DND-41 (cell line): Measurements from ENCODE around the gene TSNAX.

Experiments used
- ATAC-seq: fragments of 200-7000 bp; cut with Tn5 transposase; 3 replicates; pipeline ENCODE4 v1.9.1; 2021; ENCODE audit warnings: low read depth; ENCODE audit not compliant: insufficient read depth
- DNase-seq: peaks from one replicate; pipeline ENCODE4 v3.0.0-alpha.2; 2020
- H2AFZ ChIP-seq: 2 replicates; pipeline ENCODE4 v1.6.0; 2012; ENCODE audit warnings: low read depth, low read length
- H3K27ac ChIP-seq: 2 replicates; pipeline ENCODE4 v1.5.1; 2012; ENCODE audit warnings: low read length, inconsistent platforms
- H3K27me3 ChIP-seq: fragments of 200-600 bp; sonication (generic); 2 replicates; pipeline ENCODE4 v1.6.0; 2012; ENCODE audit warnings: low read length, mild to moderate bottlenecking, inconsistent platforms; ENCODE audit not compliant: insufficient read depth, poor library complexity
- H3K36me3 ChIP-seq: 2 replicates; pipeline ENCODE4 v1.5.1; 2012; ENCODE audit warnings: low read length, inconsistent platforms; ENCODE audit not compliant: insufficient read depth
- H3K4me1 ChIP-seq: 2 replicates; pipeline ENCODE4 v1.5.1; 2012; ENCODE audit warnings: mild to moderate bottlenecking, low read length; ENCODE audit not compliant: insufficient read depth
- H3K4me2 ChIP-seq: 2 replicates; pipeline ENCODE4 v1.6.0; 2012; ENCODE audit warnings: mild to moderate bottlenecking, moderate library complexity, low read length, inconsistent platforms; ENCODE audit not compliant: insufficient read depth
- H3K4me3 ChIP-seq, 2 experiments: fragments of 200-600 bp in 1 of 2; shearing (Covaris generic) in 1 of 2; 2 replicates each; pipeline ENCODE4 v1.5.1; 2012 to 2016; ENCODE audit warnings: inconsistent platforms in 2 of 2, low read length in 2 of 2, mild to moderate bottlenecking in 2 of 2, low read depth in 1 of 2, moderate library complexity in 1 of 2
- H3K79me2 ChIP-seq: 2 replicates; pipeline ENCODE4 v1.6.0; 2012; ENCODE audit warnings: low read length, inconsistent platforms; ENCODE audit not compliant: insufficient read depth
- H3K9ac ChIP-seq: 2 replicates; pipeline ENCODE4 v1.6.0; 2012; ENCODE audit warnings: low read depth, mild to moderate bottlenecking, inconsistent platforms, low read length, moderate library complexity
- H3K9me3 ChIP-seq: 2 replicates; pipeline ENCODE4 v1.5.1; 2012; ENCODE audit warnings: low read length, moderate library complexity, mild to moderate bottlenecking, inconsistent platforms; ENCODE audit not compliant: insufficient read depth, severe bottlenecking
- H4K20me1 ChIP-seq: 2 replicates; pipeline ENCODE4 v1.6.0; 2012; ENCODE audit warnings: low read length; ENCODE audit not compliant: insufficient read depth
- CTCF ChIP-seq: IDR thresholded peaks from 2 replicates; pipeline ENCODE4 v1.5.1; 2012; ENCODE audit warnings: borderline replicate concordance, low read length, moderate library complexity, mild to moderate bottlenecking; ENCODE audit not compliant: poor library complexity, severe bottlenecking; ENCODE audit errors: extremely low read depth
- EZH2 ChIP-seq: IDR thresholded peaks from 3 replicates; pipeline ENCODE4 v1.6.1; 2012; ENCODE audit warnings: borderline replicate concordance, low read depth, mild to moderate bottlenecking, moderate library complexity, low read length, inconsistent platforms; ENCODE audit not compliant: severe bottlenecking

The TSNAX gene

GRCh38 chr1:231487910-231488309, 40.6 kb upstream of the TSNAX start:
- no peak for ATAC-seq
- H3K79me2 ChIP-seq: no peaks in the 10 kb centered on the region
- H3K27ac ChIP-seq: no peak overlapping the region
- DNase-seq: no peak
- no peak overlapping the region for H3K4me3 ChIP-seq
- no peaks in the 10 kb centered on the region for H4K20me1 ChIP-seq
- H3K27me3 ChIP-seq: peaks cover 7% of the 10 kb centered on the region
- no peak overlapping the region for H2AFZ ChIP-seq
- H3K9me3 ChIP-seq: no peaks in the 10 kb centered on the region
- TF ChIP-seq CTCF (no peak), EZH2 (no peak)
- no peak overlapping the region for H3K4me2 ChIP-seq
- H3K36me3 ChIP-seq: no peaks in the 10 kb centered on the region
- no peaks in the 10 kb centered on the region for H3K4me1 ChIP-seq
- no peak overlapping the region for H3K9ac ChIP-seq

GRCh38 chr1:231493421-231494185, 34.9 kb upstream of the TSNAX start:
- no peaks in the 10 kb centered on the region for H4K20me1 ChIP-seq

GRCh38 chr1:231494439-231495110, 33.9 kb upstream of the TSNAX start:
- Histone ChIP-seq H3K9me3 (peaks cover 15% of the 10 kb centered on the region), H4K20me1 (no peaks in the 10 kb centered on the region), H2AFZ (no peak overlapping the region), H3K27ac (no peak overlapping the region), H3K4me2 (no peak overlapping the region), H3K36me3 (no peaks in the 10 kb centered on the region), H3K27me3 (peaks cover 4% of the 10 kb centered on the region), H3K4me1 (no peaks in the 10 kb centered on the region), H3K79me2 (no peaks in the 10 kb centered on the region), H3K9ac (no peak overlapping the region), H3K4me3 (no peak overlapping the region)
- no peak for TF ChIP-seq EZH2
- no peak for TF ChIP-seq CTCF
- DNase-seq (no peak), ATAC-seq (no peak)

More at GRCh38 chr1:231493421-231494185, 34.9 kb upstream of the TSNAX start:
- Histone ChIP-seq H3K79me2 (no peaks in the 10 kb centered on the region), H3K27ac (no peak overlapping the region), H3K9ac (no peak overlapping the region), H3K9me3 (peaks cover 5% of the 10 kb centered on the region), H3K4me1 (no peaks in the 10 kb centered on the region), H3K27me3 (peaks cover 4% of the 10 kb centered on the region), H3K36me3 (no peaks in the 10 kb centered on the region), H3K4me3 (no peak overlapping the region), H3K4me2 (no peak overlapping the region), H2AFZ (no peak overlapping the region)
- ATAC-seq (no peak), DNase-seq (no peak)
- no peak for TF ChIP-seq EZH2
- no peak for TF ChIP-seq CTCF
